Retinal pigment epithelial cell (primary cell): ENCODE measurements around the gene MGAT5B.
"Not testable (repeated sequence)": the region's sequence is repeated elsewhere in the genome, so short reads cannot be mapped to it uniquely, and the experiment has no call there.

Source experiments
- DNase-seq: peaks from one replicate; pipeline ENCODE4 v3.0.0-alpha.2; 2010; ENCODE audit warnings: low read depth
- H3K4me3 ChIP-seq: 2 replicates; pipeline ENCODE4 v1.5.1; 2011; ENCODE audit warnings: mild to moderate bottlenecking, low read length, control low read depth, moderate library complexity
- TF ChIP-seq, protein P1 (sequence below): conservative IDR thresholded peaks from 2 replicates; pipeline ENCODE4 v1.5.1; 2011; ENCODE audit warnings: low read depth, low read length, control low read depth, inconsistent platforms

The MGAT5B gene

DNA sequence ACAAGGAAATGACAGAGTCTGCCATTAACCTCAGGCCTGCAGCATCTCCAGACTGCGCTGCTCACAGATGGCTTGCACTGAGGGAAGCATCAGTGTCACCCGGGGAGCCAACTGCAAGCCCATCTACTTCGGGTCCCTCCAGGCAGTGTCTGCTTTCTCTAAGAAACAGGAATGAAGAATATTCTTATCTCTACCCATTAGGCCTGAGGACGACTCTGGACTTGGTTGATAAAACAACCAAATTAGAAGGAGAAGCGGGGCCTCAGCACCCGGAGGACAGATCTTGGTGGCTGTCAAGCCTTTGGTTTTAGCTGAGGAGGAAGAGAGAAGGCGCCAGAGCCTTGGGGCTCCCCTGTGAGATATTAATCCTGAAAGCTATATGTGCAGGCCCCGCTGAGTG is 19.5 kb upstream of the MGAT5B start:
- TF ChIP-seq, protein P1, sequence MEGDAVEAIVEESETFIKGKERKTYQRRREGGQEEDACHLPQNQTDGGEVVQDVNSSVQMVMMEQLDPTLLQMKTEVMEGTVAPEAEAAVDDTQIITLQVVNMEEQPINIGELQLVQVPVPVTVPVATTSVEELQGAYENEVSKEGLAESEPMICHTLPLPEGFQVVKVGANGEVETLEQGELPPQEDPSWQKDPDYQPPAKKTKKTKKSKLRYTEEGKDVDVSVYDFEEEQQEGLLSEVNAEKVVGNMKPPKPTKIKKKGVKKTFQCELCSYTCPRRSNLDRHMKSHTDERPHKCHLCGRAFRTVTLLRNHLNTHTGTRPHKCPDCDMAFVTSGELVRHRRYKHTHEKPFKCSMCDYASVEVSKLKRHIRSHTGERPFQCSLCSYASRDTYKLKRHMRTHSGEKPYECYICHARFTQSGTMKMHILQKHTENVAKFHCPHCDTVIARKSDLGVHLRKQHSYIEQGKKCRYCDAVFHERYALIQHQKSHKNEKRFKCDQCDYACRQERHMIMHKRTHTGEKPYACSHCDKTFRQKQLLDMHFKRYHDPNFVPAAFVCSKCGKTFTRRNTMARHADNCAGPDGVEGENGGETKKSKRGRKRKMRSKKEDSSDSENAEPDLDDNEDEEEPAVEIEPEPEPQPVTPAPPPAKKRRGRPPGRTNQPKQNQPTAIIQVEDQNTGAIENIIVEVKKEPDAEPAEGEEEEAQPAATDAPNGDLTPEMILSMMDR, result no peak
- no peak for DNase-seq
- no peak overlapping the region for H3K4me3 ChIP-seq

DNA sequence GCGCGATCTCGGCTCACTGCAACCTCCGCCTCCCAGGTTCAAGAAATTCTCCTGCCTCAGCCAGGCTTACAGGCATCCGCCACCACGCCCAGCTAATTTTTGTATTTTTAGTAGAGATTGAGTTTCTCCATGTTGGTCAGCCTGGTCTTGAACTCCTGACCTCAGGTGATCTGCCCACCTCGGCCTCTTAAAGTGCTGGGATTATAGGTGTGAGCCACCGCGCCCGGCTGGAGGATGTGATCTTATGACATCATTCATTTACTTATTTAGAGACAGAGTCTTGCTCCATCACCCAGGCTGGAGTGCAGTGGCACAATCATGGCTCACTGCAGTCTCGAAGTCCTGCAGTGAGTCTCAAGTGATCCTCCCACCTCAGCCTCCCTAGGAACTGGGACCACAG is 19.0 kb upstream of the MGAT5B start:
- not testable (repeated sequence) for H3K4me3 ChIP-seq, DNase-seq

DNA sequence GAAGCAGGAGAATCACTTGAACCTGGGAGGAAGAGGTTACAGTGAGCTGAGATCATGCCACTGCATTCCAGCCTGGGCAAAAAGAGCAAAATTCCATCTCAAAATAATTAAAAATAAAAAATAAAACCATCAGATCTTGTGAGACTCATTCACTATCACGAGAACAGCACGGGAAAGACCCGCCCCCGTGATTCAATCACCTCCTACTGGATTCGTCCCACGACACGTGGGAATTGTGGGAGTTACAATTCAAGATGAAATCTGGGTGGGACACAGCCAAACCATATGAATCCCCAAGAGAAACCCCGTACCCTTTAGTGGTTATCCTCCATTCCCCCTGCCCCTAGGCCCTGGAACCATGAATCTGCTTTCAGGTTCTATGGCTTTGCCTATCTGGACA is 15.4 kb upstream of the MGAT5B start:
- H3K4me3 ChIP-seq, result no peak overlapping the region
- TF ChIP-seq, protein P1, result no peak
- no peak for DNase-seq

DNA sequence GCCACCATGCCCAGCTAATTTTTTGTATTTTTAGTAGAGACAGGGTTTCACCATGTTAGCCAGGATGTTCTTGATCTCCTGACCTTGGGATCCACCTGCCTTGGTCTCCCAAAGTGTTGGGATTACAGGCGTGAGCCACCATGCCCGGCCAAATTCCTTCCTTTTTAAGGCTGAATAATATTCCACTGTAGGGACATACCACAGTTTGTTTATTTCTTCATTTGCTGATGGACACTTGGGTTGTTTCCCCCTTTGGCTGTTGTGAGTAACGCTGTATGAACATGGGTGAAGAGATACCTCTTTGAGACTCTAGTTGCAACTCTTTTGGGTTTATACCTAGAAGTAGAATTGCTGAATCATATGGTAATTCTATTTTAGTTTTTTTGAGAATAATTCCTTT is 13.1 kb upstream of the MGAT5B start:
- DNase-seq, result no peak
- H3K4me3 ChIP-seq, result no peak overlapping the region
- TF ChIP-seq, protein P1, result no peak

DNA sequence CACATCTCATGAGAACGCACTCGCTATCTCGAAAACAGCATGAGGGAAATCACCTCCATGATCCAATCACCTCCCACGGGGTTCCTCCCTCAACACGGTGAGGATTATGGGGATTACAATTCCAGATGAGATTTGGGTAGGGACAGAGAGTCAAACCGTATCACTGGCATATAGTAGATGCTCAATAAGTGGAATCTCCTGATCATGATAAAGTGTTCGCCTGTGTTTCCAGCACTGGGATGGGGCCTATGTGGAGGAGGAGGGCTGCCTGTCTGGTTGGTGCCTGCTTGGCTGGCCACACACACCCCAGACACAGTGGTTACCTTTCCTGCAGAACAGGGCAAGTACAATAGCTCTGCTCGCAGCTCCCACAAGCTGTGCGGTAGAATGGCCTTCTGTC is 6.1 kb upstream of the MGAT5B start:
- DNase-seq, result no peak
- TF ChIP-seq, protein P1, result no peak
- H3K4me3 ChIP-seq, result no peak overlapping the region

DNA sequence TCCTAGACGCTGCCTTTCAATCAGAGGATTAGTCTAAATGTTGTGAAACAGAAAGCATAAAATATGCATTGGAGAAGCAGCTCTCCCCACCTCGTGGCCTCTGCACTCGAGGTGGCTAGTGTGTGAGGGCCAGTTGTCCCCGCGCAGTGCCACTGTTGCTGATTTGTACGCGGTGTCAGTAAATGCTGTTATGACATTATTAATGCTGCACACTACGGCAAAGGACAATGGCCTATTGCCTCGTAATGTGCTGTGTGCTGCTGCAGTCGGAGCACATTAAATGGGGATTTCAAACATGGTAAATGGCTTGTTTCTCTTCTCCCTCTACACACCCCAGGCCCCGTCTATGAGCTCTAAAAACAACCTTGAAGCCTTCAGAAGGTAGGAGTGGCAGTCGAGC is 5.7 kb upstream of the MGAT5B start:
- no peak overlapping the region for H3K4me3 ChIP-seq
- TF ChIP-seq, protein P1, result no peak
- no peak for DNase-seq

DNA sequence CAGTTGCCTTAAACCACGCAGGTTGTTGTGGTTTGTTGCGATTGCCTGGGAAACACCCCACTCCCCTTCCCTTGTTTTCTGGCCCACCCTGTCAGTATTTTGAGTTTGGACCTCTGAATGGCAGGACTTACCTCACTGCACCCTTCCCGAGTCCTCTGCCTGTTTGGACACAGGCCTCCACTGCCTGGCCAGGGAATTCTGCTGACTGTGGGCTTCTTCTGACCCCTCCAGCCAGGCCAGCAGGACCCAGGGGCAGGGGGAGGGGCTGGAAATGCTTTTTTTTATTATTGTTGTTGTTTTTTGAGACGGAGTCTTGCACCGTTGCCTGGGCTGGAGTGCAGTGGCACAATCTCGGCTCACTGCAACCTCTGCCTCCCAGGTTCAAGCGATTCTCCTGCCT is 4.2 kb upstream of the MGAT5B start:
- TF ChIP-seq, protein P1, result no peak
- H3K4me3 ChIP-seq, result no peak overlapping the region
- no peak for DNase-seq

DNA sequence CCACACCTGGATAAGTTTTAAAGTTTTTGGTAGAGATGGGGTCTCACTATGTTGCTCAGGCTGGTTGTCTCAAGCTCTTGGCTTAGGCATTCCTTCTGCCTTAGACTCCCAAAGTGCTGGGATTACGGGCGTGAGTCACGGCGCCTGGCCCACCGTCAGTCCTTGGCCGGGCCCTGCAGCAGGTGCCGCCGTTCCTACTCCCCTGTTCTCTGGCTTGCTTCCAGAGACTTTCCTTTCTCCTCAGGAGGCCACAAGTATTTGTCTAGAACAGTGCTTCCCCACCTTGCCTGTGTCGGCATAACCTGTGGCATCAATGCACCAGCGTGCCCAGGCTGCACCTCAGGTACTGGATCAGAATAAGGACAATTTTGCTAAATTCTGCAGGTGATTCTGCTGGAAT is 3.0 kb upstream of the MGAT5B start:
- DNase-seq, result no peak
- TF ChIP-seq, protein P1, result no peak
- no peak overlapping the region for H3K4me3 ChIP-seq
